ENCODE data around the gene AAGAB.

Gene AAGAB

DNA sequence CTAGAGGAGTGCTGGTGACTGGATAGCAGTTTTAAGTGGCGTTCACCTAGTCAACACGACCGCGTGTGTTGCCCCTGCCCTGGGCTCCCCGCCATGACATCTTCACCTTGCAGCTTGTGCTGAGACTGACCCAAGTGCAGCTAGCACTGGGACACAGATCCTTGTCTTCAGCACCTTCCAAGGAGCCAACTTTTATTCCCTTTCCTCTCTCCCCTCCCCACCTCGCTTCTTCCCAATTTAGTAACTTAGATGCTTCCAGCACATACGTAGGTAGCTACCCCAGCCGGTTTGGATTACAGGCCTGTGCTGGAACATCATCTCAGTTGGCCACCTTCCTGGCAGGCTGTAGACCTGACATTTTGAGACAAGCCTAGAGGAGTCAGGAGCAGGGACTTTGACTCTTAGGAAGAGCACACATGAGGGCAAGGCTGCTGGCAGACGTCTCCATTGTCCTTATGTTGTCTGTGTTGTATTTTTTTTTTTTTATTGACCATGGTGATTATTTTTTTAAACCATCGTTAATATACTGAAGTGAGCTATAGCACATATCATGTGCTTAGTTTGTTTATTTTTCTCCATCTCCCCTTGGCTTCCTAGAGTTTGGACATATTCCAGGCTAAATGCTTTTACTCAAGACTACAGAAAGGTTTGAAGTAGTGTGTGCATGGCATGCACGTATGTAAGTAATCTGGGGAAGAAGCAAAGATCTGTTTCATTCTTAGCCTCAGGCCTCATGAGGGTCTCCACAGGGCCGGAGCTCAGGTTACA, 61.1 kb downstream of the AAGAB start:
- H2AFZ ChIP-seq: no peak overlapping the region
- H3K27me3 ChIP-seq (ENCODE audit: control insufficient read depth, insufficient read depth, low read length): no peaks in the 10 kb centered on the region
- H3K4me2 ChIP-seq (ENCODE audit: low read length): no peak overlapping the region
- H3K4me3 ChIP-seq (ENCODE audit: low read depth, low read length): no peak overlapping the region
- no peak overlapping the region for H3K9ac ChIP-seq
- H3K4me1 ChIP-seq: no peaks in the 10 kb centered on the region
- TF ChIP-seq, protein P1, sequence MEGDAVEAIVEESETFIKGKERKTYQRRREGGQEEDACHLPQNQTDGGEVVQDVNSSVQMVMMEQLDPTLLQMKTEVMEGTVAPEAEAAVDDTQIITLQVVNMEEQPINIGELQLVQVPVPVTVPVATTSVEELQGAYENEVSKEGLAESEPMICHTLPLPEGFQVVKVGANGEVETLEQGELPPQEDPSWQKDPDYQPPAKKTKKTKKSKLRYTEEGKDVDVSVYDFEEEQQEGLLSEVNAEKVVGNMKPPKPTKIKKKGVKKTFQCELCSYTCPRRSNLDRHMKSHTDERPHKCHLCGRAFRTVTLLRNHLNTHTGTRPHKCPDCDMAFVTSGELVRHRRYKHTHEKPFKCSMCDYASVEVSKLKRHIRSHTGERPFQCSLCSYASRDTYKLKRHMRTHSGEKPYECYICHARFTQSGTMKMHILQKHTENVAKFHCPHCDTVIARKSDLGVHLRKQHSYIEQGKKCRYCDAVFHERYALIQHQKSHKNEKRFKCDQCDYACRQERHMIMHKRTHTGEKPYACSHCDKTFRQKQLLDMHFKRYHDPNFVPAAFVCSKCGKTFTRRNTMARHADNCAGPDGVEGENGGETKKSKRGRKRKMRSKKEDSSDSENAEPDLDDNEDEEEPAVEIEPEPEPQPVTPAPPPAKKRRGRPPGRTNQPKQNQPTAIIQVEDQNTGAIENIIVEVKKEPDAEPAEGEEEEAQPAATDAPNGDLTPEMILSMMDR (IDR thresholded peaks at IDR 0.05): no peak
- no peaks in the 10 kb centered on the region for H3K36me3 ChIP-seq (ENCODE audit: control insufficient read depth, insufficient read depth, low read length)
- no peaks in the 10 kb centered on the region for H3K9me3 ChIP-seq (ENCODE audit: control insufficient read depth, low read length)
- H3K27ac ChIP-seq: no peak overlapping the region
- no peaks in the 10 kb centered on the region for H3K79me2 ChIP-seq

DNA sequence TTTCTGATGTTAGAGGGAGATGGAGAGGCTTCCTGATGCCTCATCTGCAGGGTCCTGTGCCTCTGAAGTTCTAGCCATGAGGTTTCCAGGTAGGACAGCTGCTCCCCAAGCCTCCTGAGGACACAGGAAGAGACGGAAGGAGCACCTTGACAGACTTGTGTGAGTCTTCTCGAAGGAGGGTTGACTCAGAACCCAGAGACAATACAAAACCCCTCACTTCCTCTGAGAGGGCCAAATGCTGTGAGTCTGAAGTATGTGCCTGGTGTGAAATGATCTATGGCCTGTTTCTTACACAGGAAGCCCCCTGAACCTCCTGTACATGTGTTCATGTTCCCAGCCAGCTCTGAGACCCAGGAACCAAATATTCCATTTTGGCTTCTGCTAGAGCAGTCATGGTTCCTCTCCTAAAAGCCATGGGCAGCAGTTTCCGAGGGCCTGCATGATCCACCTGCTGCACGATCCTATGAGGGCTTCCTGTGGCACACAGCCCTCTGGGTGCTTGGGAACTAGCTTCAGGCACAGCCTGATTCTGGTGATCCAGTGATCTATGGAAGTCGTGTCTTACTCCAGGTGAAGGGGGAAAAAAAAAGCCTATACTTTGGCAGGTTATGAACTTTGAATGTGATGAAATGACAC, 62.2 kb downstream of the AAGAB start:
- no peaks in the 10 kb centered on the region for H3K9me3 ChIP-seq (ENCODE audit: control insufficient read depth, low read length)
- no peak overlapping the region for H2AFZ ChIP-seq
- no peak overlapping the region for H3K4me2 ChIP-seq (ENCODE audit: low read length)
- no peak overlapping the region for H3K9ac ChIP-seq
- no peaks in the 10 kb centered on the region for H3K79me2 ChIP-seq
- H3K27me3 ChIP-seq (ENCODE audit: control insufficient read depth, insufficient read depth, low read length): no peaks in the 10 kb centered on the region
- H3K27ac ChIP-seq: no peak overlapping the region
- H3K36me3 ChIP-seq (ENCODE audit: control insufficient read depth, insufficient read depth, low read length): no peaks in the 10 kb centered on the region
- H3K4me1 ChIP-seq: no peaks in the 10 kb centered on the region
- TF ChIP-seq, protein P1 (IDR thresholded peaks at IDR 0.05): no peak
- H3K4me3 ChIP-seq (ENCODE audit: low read depth, low read length): no peak overlapping the region

DNA sequence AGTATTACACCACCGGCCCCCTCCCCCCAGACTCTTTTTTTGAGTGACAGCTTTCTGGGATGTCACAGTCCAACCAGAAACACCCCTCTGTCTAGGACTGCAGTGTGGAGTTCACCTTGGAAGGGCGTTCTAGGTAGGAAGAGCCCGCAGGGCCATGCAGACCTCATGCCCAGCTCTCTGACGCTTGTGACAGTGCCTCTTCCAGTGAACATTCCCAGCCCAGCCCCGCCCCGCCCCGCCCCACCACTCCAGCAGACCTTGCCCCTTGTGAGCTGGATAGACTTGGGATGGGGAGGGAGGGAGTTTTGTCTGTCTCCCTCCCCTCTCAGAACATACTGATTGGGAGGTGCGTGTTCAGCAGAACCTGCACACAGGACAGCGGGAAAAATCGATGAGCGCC, 63.6 kb downstream of the AAGAB start:
- no peaks in the 10 kb centered on the region for H3K36me3 ChIP-seq (ENCODE audit: control insufficient read depth, insufficient read depth, low read length)
- no peak overlapping the region for H3K4me3 ChIP-seq (ENCODE audit: low read depth, low read length)
- H3K4me1 ChIP-seq: no peaks in the 10 kb centered on the region
- TF ChIP-seq, protein P1 (IDR thresholded peaks at IDR 0.05): no peak
- no peak overlapping the region for H2AFZ ChIP-seq
- no peaks in the 10 kb centered on the region for H3K9me3 ChIP-seq (ENCODE audit: control insufficient read depth, low read length)
- no peaks in the 10 kb centered on the region for H3K79me2 ChIP-seq
- H3K27ac ChIP-seq: no peak overlapping the region
- H3K27me3 ChIP-seq (ENCODE audit: control insufficient read depth, insufficient read depth, low read length): no peaks in the 10 kb centered on the region
- no peak overlapping the region for H3K9ac ChIP-seq
- H3K4me2 ChIP-seq (ENCODE audit: low read length): no peak overlapping the region

DNA sequence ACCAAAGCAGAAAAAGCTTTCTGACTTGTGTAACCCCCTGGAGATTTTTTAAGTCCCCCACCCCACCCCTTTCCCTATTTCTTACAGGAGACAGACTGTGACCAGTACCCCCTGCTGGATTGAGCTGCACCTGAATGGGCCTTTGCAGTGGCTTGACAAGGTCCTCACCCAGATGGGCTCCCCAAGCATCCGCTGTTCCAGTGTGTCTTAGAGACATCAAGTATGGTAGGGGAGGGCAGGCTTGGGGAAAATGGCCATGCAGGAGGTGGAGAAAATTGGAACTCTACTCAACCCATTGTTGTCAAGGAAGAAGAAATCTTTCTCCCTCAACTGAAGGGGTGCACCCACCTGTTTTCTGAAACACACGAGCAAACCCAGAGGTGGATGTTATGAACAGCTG, 64.1 kb downstream of the AAGAB start:
- TF ChIP-seq, protein P1 (IDR thresholded peaks at IDR 0.05): no peak
- no peak overlapping the region for H2AFZ ChIP-seq
- no peak overlapping the region for H3K4me3 ChIP-seq (ENCODE audit: low read depth, low read length)
- H3K79me2 ChIP-seq: no peaks in the 10 kb centered on the region
- H3K36me3 ChIP-seq (ENCODE audit: control insufficient read depth, insufficient read depth, low read length): no peaks in the 10 kb centered on the region
- H3K27ac ChIP-seq: no peak overlapping the region
- no peaks in the 10 kb centered on the region for H3K9me3 ChIP-seq (ENCODE audit: control insufficient read depth, low read length)
- H3K4me1 ChIP-seq: no peaks in the 10 kb centered on the region
- H3K4me2 ChIP-seq (ENCODE audit: low read length): no peak overlapping the region
- H3K27me3 ChIP-seq (ENCODE audit: control insufficient read depth, insufficient read depth, low read length): no peaks in the 10 kb centered on the region
- H3K9ac ChIP-seq: no peak overlapping the region

Measured in parathyroid adenoma (tissue), 2 donors.